Karpas-422 (cell line): ENCODE results near the gene EIF4G1. TPM values are rescaled to one million over a fixed set of nuclear protein-coding genes. Genes with fewer than 3 reads are reported as not detected.

ENCODE experiments used
- DNase-seq: peaks from one replicate; pipeline ENCODE4 v3.0.0-alpha.2; 2015
- H2AFZ ChIP-seq: fragments of 200-600 bp; sonication (generic); 2 replicates; pipeline ENCODE4 v1.6.1; 2014; ENCODE audit warnings: antibody characterized with exemption, low read length, mixed read lengths
- H3K27ac ChIP-seq: fragments of 200-600 bp; sonication (generic); 2 replicates; pipeline ENCODE4 v1.5.1; 2014; ENCODE audit warnings: mild to moderate bottlenecking, low read length, moderate library complexity
- H3K27me3 ChIP-seq: fragments of 200-600 bp; sonication (generic); 2 replicates; pipeline ENCODE4 v1.6.1; 2014; ENCODE audit warnings: low read length, mixed read lengths
- H3K36me3 ChIP-seq: fragments of 200-600 bp; sonication (generic); 2 replicates; pipeline ENCODE4 v1.6.1; 2014; ENCODE audit warnings: low read length, mixed read lengths; ENCODE audit not compliant: insufficient read depth
- H3K4me1 ChIP-seq: fragments of 200-600 bp; sonication (generic); 2 replicates; pipeline ENCODE4 v1.6.1; 2014; ENCODE audit warnings: mild to moderate bottlenecking, low read length, mixed read lengths
- H3K4me2 ChIP-seq: fragments of 200-600 bp; sonication (generic); 2 replicates; pipeline ENCODE4 v1.6.1; 2014; ENCODE audit warnings: low read length, low read depth, mild to moderate bottlenecking; ENCODE audit not compliant: poor library complexity, severe bottlenecking
- H3K4me3 ChIP-seq: fragments of 200-600 bp; sonication (generic); 2 replicates; pipeline ENCODE4 v1.5.1; 2014; ENCODE audit warnings: mild to moderate bottlenecking, antibody characterized with exemption, low read length, mixed read lengths
- H3K79me2 ChIP-seq: fragments of 200-600 bp; sonication (generic); 2 replicates; pipeline ENCODE4 v1.6.1; 2014; ENCODE audit warnings: mild to moderate bottlenecking, low read length, mixed read lengths
- H3K9ac ChIP-seq: fragments of 200-600 bp; sonication (generic); 2 replicates; pipeline ENCODE4 v1.6.0; 2014; ENCODE audit warnings: low read length
- H3K9me2 ChIP-seq: fragments of 200-600 bp; sonication (generic), shearing (Covaris generic); replicated peaks from 2 replicates; pipeline ENCODE4 v1.6.0; 2014; ENCODE audit warnings: mild to moderate bottlenecking, low read length, moderate library complexity; ENCODE audit not compliant: insufficient read depth
- H3K9me3 ChIP-seq: fragments of 300-700, 200-600 bp; sonication (generic); 2 replicates; pipeline ENCODE4 v1.6.1; 2014; ENCODE audit warnings: low read length, mixed read lengths
- H4K20me1 ChIP-seq: fragments of 200-600 bp; sonication (generic); 2 replicates; pipeline ENCODE4 v1.6.1; 2014; ENCODE audit warnings: mild to moderate bottlenecking, antibody characterized with exemption, low read length, low read depth; ENCODE audit not compliant: insufficient read depth
- small RNA-seq: library from RNA; depleted of rRNA; stranded (forward); fragments of <200 nt; gene quantifications from one replicate; pipeline ENCODE3, GENCODE V24; 2014
- total RNA-seq: library from RNA; depleted of rRNA; stranded (reverse); fragments of >200 nt; shearing (Covaris generic); gene quantifications from 2 replicates; pipeline ENCODE4 v1.2.3, GENCODE V29; 2014; ENCODE audit warnings: low replicate concordance; rRNA removed

The EIF4G1 gene
- total RNA-seq, 1 experiment from 2014 or later = 177 TPM

DNA sequence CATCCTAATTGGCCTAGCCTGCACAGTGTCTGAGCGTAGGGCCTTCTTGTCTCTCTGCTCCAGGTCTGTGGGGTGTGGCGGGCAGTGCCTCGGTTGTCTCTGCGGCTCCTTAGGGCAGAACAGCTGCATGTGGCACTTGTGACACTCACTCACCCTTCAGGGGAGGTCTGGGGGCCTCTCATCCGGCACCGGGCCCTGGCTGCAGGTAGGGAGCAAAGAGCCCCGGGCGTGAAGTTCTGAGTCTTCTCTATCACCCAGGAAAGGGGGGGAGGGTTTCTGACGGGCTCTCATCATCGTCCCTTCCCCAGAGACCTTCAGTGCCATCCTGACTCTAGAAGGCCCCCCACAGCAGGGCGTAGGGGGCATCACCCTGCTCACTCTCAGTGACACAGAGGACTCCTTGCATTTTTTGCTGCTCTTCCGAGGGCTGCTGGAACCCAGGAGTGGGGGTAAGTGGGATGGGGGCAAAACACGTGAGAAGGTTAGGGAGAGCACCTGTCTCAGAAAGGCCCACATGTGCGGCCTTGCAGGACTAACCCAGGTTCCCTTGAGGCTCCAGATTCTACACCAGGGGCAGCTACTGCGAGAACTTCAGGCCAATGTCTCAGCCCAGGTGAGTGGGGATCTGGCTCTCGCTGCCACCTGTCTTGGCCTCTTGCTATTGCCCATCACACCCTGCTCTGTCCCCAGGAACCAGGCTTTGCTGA lies 68.1 kb downstream of the EIF4G1 start:
- no peak overlapping the region for H3K9ac ChIP-seq
- peaks cover 17% of the 10 kb centered on the region for H3K79me2 ChIP-seq
- H3K27ac ChIP-seq = no peak overlapping the region
- H3K9me2 ChIP-seq = no peaks in the 10 kb centered on the region
- no peak overlapping the region for H3K4me3 ChIP-seq
- H3K4me2 ChIP-seq = no peak overlapping the region
- H2AFZ ChIP-seq = no peak overlapping the region
- DNase-seq = no peak
- H3K36me3 ChIP-seq = 0 out of 2 replicates have a peak, but pooled peaks cover 4% of the 10 kb centered on the region
- no peaks in the 10 kb centered on the region for H4K20me1 ChIP-seq
- H3K4me1 ChIP-seq = peaks cover 13% of the 10 kb centered on the region
- no peaks in the 10 kb centered on the region for H3K9me3 ChIP-seq
- no peaks in the 10 kb centered on the region for H3K27me3 ChIP-seq

DNA sequence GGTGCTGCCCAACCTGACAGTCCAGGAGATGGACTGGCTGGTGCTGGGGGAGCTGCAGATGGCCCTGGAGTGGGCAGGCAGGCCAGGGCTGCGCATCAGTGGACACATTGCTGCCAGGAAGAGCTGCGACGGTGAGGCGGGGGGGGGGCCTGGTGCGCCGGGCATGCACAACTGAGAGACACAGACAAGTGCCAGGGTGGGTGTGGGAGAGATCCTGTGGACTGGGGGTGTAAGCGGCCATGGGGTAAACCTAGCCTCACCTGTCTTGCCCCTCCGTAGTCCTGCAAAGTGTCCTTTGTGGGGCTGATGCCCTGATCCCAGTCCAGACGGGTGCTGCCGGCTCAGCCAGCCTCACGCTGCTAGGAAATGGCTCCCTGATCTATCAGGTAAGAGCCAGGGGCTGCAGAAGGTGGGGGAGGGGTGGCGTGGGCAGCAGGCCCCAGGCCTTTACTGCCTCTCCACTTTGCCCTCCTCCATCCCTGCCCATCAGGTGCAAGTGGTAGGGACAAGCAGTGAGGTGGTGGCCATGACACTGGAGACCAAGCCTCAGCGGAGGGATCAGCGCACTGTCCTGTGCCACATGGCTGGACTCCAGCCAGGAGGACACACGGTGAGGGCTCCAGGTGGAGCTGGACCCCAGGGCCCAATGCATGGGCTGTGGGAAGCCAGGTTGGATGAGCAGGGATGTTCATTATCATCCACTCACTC lies 68.8 kb downstream of the EIF4G1 start:
- no peaks in the 10 kb centered on the region for H3K27me3 ChIP-seq
- H3K36me3 ChIP-seq = 0 out of 2 replicates have a peak, but pooled peaks cover 4% of the 10 kb centered on the region
- peaks cover 11% of the 10 kb centered on the region for H3K79me2 ChIP-seq
- no peaks in the 10 kb centered on the region for H4K20me1 ChIP-seq
- no peaks in the 10 kb centered on the region for H3K9me2 ChIP-seq
- no peak overlapping the region for H2AFZ ChIP-seq
- H3K4me3 ChIP-seq = no peak overlapping the region
- H3K4me1 ChIP-seq = peaks cover 12% of the 10 kb centered on the region
- H3K9me3 ChIP-seq = no peaks in the 10 kb centered on the region
- no peak overlapping the region for H3K27ac ChIP-seq
- DNase-seq = no peak
- H3K4me2 ChIP-seq = no peak overlapping the region
- H3K9ac ChIP-seq = no peak overlapping the region

DNA sequence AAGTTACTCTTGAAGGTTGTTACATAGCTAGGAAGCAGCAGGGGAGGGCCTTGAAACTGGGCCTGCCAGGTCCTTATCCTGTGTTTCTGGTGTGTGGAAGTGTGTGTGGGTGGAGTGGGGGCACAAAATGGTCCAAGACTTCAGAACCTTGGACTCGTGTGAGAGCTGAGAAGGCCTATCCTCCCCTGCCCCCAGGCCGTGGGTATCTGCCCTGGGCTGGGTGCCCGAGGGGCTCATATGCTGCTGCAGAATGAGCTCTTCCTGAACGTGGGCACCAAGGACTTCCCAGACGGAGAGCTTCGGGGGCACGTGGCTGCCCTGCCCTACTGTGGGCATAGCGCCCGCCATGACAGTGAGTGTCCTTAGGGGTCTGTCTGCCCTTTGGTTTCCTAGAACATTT lies 69.9 kb downstream of the EIF4G1 start:
- H3K79me2 ChIP-seq = no peaks in the 10 kb centered on the region
- no peaks in the 10 kb centered on the region for H3K9me3 ChIP-seq
- no peak overlapping the region for H3K4me2 ChIP-seq
- no peak overlapping the region for H3K4me3 ChIP-seq
- no peaks in the 10 kb centered on the region for H3K27me3 ChIP-seq
- no peak for DNase-seq
- no peak overlapping the region for H3K9ac ChIP-seq
- H2AFZ ChIP-seq = no peak overlapping the region
- H4K20me1 ChIP-seq = peaks cover 3% of the 10 kb centered on the region; the same call in 1 of the 2 replicates
- 0 out of 2 replicates have a peak, but pooled peaks cover 4% of the 10 kb centered on the region for H3K36me3 ChIP-seq
- H3K4me1 ChIP-seq = peaks cover under 1% of the 10 kb centered on the region; the same call in 1 of the 2 replicates
- no peak overlapping the region for H3K27ac ChIP-seq
- no peaks in the 10 kb centered on the region for H3K9me2 ChIP-seq

Small RNA genes lying within 50 kb of the gene (small RNA-seq; reads per million reads assigned to genes)
- gene SNORD66 = 707 reads per million, percentile 100 among the genes with 10 or more reads in this experiment

Other genes starting within 250 kb of the EIF4G1 start
- not detected in 2 replicates for gene HTR3E, start 217.5 kb upstream of the EIF4G1 start, total RNA-seq
- 59.4 and 68.4 TPM in 2 replicates for gene EIF2B5, start 179.2 kb upstream of the EIF4G1 start, total RNA-seq
- 62.1 and 106 TPM in 2 replicates for gene DVL3, start 159.2 kb upstream of the EIF4G1 start, total RNA-seq
- gene AP2M1, start 139.8 kb upstream of the EIF4G1 start, total RNA-seq = 212 and 265 TPM in 2 replicates
- 61.6 and 62.9 TPM in 2 replicates for gene ABCF3, start 128.4 kb upstream of the EIF4G1 start, total RNA-seq
- not detected in 2 replicates for gene VWA5B2, start 85.0 kb upstream of the EIF4G1 start, total RNA-seq
- gene ALG3, start 65.6 kb upstream of the EIF4G1 start, total RNA-seq = 80.1 and 108 TPM in 2 replicates
- 30.3 and 49.6 TPM in 2 replicates for gene EEF1AKMT4, start 64.9 kb upstream of the EIF4G1 start, total RNA-seq
- gene CAMK2N2, start 53.1 kb upstream of the EIF4G1 start, total RNA-seq = 5.0 and 9.5 TPM in 2 replicates
- 0.15 TPM in 1 of 2 replicates, not detected in the other for gene ECE2, start 38.6 kb upstream of the EIF4G1 start, total RNA-seq
- 235 and 301 TPM in 2 replicates for gene PSMD2, start 15.4 kb upstream of the EIF4G1 start, total RNA-seq
- gene FAM131A, start 23.0 kb downstream of the EIF4G1 start, total RNA-seq = 23.0 and 26.1 TPM in 2 replicates
- gene CLCN2, start 47.0 kb downstream of the EIF4G1 start, total RNA-seq = 4.4 and 8.8 TPM in 2 replicates
- gene POLR2H, start 47.1 kb downstream of the EIF4G1 start, total RNA-seq = 165 and 169 TPM in 2 replicates
- gene THPO, start 63.6 kb downstream of the EIF4G1 start, total RNA-seq = 6.6 and 12.5 TPM in 2 replicates
- 17.7 and 52.9 TPM in 2 replicates for gene CHRD, start 65.4 kb downstream of the EIF4G1 start, total RNA-seq
- not detected in 2 replicates for gene EPHB3, start 247.2 kb downstream of the EIF4G1 start, total RNA-seq